Endometrium (tissue), 2 donors: ENCODE measurements around the gene KCNIP4.
"Not testable (repeated sequence)": the region's sequence is repeated elsewhere in the genome, so short reads cannot be mapped to it uniquely, and the experiment has no call there.

ENCODE experiments used
- FAIRE-seq: peaks from 2 replicates; lab custom pipeline; 2012; peaks lifted over from hg19 to GRCh38; lab: Jason Lieb, UNC
- donor health status: control.
- donor health status: control.

Gene KCNIP4

GRCh38 chr4:20844311-20844710 lies 1104.3 kb downstream of the KCNIP4 start:
- FAIRE-seq = no peak

- no peak for FAIRE-seq
These were observed 1107.9 kb downstream of the KCNIP4 start for GRCh38 chr4:20840648-20841190.

GRCh38 chr4:20839957-20840356 lies 1108.6 kb downstream of the KCNIP4 start:
- FAIRE-seq = no peak

DNA sequence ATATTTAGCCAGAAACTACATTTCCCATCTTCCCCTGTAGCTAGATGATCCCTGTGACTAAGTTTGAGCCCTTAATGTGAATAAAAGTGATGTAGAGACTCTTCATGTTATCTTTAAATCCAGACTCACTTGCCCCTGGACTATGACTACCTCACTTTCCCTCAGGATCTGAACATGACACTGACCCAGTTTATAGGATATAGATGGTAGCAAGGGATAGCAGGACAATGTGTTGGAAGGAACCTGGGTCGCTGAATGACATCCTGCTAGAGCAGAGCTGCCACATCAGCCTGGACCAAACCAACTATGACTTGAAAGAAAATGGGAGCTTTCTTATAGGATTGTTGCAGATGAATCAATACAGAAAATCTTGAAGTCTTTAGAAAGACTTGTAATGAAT lies 1110.1 kb downstream of the KCNIP4 start:
- FAIRE-seq = no peak

- no peak for FAIRE-seq
These were observed 1115.7 kb downstream of the KCNIP4 start for GRCh38 chr4:20832826-20833225.

DNA sequence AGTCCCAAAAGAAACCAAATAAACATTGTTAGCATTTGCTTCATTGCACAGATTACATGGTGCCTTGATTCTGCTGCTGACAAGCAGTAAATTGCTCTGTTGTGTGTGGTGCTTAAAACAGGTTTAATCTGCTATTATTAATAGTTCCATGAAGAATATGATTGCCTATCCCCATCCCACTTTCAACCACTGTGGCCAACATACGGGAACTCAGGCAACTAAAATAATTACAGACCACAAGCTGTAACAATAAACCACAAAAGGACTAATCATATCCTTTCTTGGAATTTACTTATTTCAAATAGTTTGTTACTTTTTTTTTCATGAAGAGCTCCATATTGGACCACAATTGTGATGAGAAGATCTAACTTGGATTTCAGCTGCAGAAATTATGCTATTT lies 1116.8 kb downstream of the KCNIP4 start:
- no peak for FAIRE-seq

GRCh38 chr4:20829617-20830357 lies 1118.8 kb downstream of the KCNIP4 start:
- no peak for FAIRE-seq

- FAIRE-seq = no peak
These were observed 1123.1 kb downstream of the KCNIP4 start for GRCh38 chr4:20825505-20825904.

DNA sequence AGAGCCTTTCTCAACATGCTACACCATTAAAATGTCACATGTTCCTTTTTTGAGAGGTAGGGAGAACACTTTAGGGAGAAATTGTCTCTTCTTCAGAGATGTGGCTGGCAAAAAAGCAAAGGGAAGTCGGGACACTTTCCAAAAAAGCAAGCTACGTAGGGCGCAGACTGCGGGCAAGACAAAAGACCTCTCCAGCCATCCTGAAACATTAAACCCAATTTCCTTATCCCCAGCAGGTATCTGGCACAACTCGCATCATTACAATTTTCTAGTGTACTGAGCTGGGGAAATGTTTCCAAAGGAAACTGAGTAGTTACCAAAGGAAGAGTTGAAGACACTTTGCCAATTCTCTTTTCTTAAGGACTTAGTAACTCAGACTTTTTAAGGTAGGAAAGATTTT lies 1132.3 kb downstream of the KCNIP4 start:
- FAIRE-seq = no peak

DNA sequence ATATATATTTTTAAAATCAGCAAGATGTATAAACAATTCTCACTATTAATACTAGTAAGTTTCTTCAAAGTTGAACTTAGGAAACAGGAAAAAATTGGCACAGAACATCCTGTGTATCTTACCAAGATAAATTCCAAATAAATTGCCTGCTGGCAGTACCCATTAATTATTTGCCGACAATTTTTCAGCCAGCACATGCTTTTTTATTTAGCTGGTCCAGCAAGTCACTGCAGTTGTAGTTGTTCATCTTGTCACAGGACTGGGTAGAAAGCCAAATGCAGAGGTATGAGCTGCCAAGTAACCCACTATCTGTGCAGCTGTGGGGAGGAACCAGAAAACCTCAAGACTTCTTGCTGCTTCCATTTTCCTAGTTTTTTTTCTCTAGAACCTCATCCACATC lies 1134.9 kb downstream of the KCNIP4 start:
- FAIRE-seq = no peak

DNA sequence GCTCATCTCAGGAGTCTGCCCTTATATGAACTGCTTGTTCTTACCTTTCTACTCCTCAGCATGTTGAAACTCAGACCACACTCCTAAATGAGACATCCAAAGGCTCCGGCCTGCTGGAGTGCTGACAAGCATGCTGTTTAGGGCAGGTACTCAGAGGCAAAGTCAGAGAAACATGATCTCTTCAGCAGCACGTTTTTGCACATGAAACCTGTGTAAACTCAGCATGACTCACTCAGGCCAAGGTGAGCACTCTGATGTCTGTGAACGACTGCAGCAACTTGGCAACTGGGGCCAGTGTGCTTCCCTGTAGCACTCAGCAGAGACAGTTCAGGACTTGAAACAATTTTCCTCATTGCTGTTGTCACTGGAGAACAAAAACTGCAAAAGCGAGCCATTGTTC lies 1138.8 kb downstream of the KCNIP4 start:
- no peak for FAIRE-seq

DNA sequence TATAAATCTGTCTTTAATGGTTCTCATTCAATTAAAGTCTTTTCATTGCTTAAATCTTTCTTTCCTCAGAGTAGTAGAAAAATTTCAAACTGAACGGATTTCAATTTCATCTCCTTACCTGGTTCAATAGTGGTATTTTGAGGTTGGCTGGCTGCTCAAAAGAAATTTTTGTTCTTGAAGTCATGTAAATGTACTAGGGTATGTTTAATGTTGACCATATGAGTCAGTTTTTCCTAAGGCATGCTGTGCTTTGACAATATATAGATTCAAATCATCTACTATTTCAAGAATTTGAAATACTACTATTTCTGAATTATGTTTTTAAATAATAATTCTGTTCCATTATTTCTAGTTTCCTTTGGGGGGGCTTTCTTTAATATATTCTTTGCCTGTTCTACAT lies 1142.9 kb downstream of the KCNIP4 start:
- FAIRE-seq = no peak

DNA sequence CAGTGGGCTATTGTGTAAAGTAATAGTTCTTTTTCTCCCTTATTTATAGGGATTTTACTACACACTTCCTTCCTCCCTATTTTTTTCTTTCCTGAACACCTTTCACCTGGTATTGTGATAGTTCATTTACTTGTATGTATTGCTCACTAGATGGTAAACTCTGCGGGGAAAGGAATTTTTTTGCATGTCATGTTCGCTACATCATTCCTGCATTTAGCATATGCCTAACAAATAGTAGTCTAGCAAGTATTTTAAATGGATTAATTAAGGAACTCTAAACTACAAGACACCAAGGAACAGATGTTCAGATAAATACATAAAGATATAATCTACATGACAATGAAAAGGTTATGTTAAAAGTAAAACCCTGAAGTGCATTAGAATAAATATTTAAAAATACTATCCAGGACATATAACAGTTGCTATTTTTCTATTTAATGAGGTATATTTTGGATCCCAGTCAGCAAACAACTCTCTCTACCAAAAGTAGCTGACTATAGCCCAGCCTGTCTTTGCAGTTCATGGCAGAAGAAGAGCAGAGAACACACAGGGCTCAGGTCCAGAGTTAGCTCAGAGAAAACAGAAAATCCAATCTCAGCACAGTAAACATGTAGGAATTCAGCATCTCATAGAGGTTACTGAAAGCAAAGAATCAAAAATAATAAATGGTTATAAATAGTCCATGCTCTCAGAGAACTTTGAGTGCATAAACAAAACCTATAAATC lies 1160.5 kb downstream of the KCNIP4 start:
- peak; percentile 90 for FAIRE-seq

- FAIRE-seq = not testable (repeated sequence)
These were observed 1165.4 kb downstream of the KCNIP4 start for GRCh38 chr4:20783134-20783533.

GRCh38 chr4:20778896-20779295 lies 1169.7 kb downstream of the KCNIP4 start:
- FAIRE-seq = no peak

DNA sequence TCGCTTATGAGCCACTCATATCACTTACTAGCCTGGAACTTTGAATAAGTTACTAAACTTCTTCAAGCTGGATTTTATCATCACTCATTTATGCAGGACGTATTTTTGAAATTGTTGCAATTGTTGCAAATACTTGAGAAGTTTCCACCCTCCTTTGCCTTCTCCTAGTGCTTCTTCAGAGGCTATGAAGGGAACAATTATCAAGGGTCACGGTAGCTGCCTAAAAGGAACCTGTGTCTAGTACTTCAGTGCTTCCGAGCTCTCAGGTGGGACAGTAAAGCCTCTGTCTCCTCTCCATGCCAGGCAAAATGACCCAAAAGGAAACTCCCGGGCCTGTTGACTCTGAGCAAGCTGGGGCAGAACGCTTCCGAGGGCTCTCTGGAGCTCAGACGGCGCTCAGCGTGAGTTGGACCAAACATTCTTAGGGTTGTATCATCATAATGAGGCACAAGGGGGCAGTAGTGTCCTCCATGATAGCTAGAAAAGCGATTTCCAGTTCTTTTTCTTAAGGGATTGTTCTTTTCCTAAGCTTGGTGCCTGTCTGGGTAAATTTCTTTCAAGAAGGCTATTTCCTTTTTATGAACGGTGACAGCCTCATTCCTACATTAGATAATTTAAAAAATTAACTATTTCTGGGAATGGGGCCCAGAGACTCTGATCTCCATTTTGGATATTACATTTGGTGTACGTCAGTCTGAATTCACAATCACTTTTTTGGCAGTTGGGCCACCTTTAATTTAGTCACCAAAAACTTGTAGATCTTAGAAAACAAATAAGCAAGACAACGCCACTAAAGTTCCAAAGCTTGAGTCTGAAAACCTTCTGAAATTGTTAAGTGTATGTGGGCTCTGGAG lies 1175.2 kb downstream of the KCNIP4 start:
- FAIRE-seq = peak; percentile 41

DNA sequence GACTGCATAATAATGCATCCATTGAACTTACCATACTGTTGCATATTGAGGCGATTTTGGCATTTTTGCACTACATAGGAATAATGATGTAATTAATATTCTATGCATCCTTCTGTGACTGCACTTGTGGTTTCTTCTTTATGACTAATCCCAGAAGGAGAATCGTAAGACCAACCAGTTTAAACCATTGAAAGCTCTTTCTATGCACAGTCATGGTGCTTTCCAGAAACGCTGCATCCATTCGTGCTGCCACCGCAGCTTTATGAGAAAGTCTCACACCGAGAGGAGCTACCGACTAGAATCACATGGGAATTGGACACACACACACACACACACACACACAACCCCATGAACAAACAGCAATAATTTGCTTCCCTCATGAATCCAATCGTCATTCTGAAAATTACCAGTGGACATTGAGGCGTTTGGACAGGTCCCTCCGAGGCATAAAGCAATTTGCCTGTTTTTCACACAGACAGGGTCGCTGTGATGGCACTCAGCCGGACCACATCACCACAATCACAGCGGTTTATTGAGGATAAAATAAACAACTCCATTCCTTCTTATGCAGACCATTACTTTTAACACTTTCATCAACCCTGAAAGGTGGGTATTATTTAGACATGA lies 1184.1 kb downstream of the KCNIP4 start:
- FAIRE-seq = no peak

- no peak for FAIRE-seq
These were observed 1186.7 kb downstream of the KCNIP4 start for GRCh38 chr4:20761826-20762225.

GRCh38 chr4:20761382-20761781 lies 1187.2 kb downstream of the KCNIP4 start:
- FAIRE-seq = no peak

DNA sequence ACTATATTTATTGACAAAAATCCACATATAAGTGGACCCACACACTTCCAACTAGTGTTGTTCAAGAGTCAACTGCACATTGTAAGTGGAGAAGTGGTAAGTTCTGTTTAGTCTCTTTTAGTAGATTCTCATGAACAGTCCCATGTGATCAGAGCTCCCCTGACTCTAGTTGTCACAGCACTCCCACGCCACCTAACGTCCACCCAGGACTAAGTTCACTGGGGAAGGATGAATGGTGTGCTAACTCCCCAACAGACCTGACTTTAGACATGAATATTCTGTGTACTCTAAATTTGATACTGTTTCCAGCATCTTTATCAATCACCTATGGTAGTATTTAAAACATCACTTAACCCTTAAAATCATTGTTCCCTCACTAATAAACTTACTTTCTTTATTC lies 1188.5 kb downstream of the KCNIP4 start:
- no peak for FAIRE-seq

DNA sequence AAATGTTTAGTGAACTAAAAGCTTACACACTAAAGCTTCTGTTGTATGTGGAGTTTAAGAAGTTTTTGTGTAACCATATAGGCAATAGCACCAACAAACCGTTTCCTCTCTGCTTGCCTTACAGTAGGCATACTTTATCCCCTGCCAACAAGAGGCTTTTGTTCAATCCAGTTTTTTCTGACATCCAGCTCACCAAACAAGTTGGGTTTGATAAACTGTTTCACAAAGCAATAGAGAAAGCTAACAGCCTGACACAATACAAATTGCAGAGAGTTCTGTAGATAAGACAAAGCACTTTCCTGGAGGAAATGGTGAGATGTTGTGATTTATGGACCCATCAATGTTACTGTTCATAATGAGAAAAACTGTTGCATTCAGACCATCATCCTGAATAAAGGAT lies 1194.5 kb downstream of the KCNIP4 start:
- no peak for FAIRE-seq

GRCh38 chr4:20752641-20753040 lies 1195.9 kb downstream of the KCNIP4 start:
- FAIRE-seq = no peak
